Left lung (tissue), 10 donors: ENCODE data around the gene NECAB2. TPM values are rescaled to one million over a fixed set of nuclear protein-coding genes. Genes with fewer than 3 reads are reported as not detected.

ENCODE experiments used
- ATAC-seq: fragments of 200-7000 bp; cut with Tn5 transposase; one replicate; pipeline ENCODE4 v1.9.1; 2020; ENCODE audit warnings: moderate library complexity
- DNase-seq, 4 donors: peaks; one replicate each; pipeline ENCODE4 v3.0.0-alpha.2; 2013 to 2020
- H3K27ac ChIP-seq, 2 donors: fragments of 200-600 bp; sonication (generic) in 1 of 2; one replicate each; pipeline versions ENCODE4 v1.5.0 to v1.8.0; 2020 to 2021
- H3K27me3 ChIP-seq, 2 donors: fragments of 200-600 bp; sonication (generic) in 1 of 2; one replicate each; pipeline versions ENCODE4 v1.5.0 to v1.8.0; 2020 to 2021
- H3K36me3 ChIP-seq, 2 donors: fragments of 200-600 bp; sonication (generic) in 1 of 2; one replicate each; pipeline versions ENCODE4 v1.5.0 to v1.8.0; 2020 to 2021
- H3K4me1 ChIP-seq, 2 donors: fragments of 200-600 bp; one replicate each; pipeline ENCODE4 v1.8.0; 2021
- H3K4me3 ChIP-seq, 2 donors: fragments of 200-600 bp; sonication (generic) in 1 of 2; one replicate each; pipeline versions ENCODE4 v1.5.0 to v1.8.0; 2020 to 2021; ENCODE audit warnings: mild to moderate bottlenecking in 1 of 2
- H3K9me3 ChIP-seq, 2 donors: fragments of 200-600 bp; sonication (generic) in 1 of 2; one replicate each; pipeline versions ENCODE4 v1.5.0 to v1.8.0; 2020 to 2021
- intact Hi-C, 2 donors: fragments of 100-400 bp; cut with DNase I; formaldehyde crosslinking; loops; one replicate each; pipeline versions ENCODE4 v1.11.2 to v1.14.2; 2022
- polyA plus RNA-seq, 6 donors: library from polyadenylated mRNA; unstranded; fragments of 120-200 nt; gene quantifications; one replicate each; pipeline ENCODE4 v1.2.1, GENCODE V29; 2013; ENCODE audit not compliant: insufficient read length in 6 of 6
- total RNA-seq, 2 donors: library from RNA; stranded (reverse); fragmentation: NEBNext Ultra II Directional; extraction: Animal tissue kit (Norgen Biotek cat#: 25700); gene quantifications; one replicate each; pipeline ENCODE4 v1.2.1, GENCODE V29; 2021
- TF ChIP-seq, protein P1 (sequence below), 2 donors: fragments of 200-600 bp; sonication (generic) in 1 of 2; IDR thresholded peaks; one replicate each; pipeline versions ENCODE4 v1.5.0 to v1.8.0; 2021; ENCODE audit warnings: antibody characterized with exemption in 2 of 2
- donor health status: DM: no; HTN: yes; CAD: no.
- donor health status: DM: no; HTN: no; CAD: no.

The NECAB2 gene
- total and polyA plus RNA-seq, 8 donors: 0.17 to 0.79 (median 0.42) TPM

DNA sequence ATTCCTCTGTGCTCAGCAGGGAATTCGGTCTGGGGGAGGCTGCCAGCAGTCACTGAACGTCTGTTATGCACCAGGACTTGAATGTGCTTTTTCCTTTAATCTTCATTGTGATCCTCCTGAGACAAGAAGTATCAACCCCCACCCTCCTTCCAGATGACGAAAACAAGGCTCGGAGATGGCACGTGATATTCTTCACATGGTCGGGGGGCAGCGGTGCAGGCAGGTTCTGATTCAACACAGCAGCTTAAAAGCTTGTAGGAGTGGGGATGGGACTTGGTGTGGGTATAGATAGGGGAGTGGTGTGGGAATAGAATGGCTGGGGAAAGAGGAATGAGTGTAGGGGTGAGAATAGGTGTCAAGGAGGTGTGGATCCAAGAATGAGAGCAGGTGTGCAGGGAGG is 6.4 kb downstream of the NECAB2 start:
- no peak for ATAC-seq
- Histone ChIP-seq H3K4me1 (no peaks in the 10 kb centered on the region), H3K36me3 (no peaks in the 10 kb centered on the region), H3K4me3 (no peak overlapping the region), H3K27ac (no peak overlapping the region), H3K27me3 (peaks cover 0 to 31% of the 10 kb centered on the region in 2 donors), H3K9me3 (peaks cover 0 to 11% of the 10 kb centered on the region in 2 donors)
- intact Hi-C loops: no loop called here
- TF ChIP-seq, protein P1, sequence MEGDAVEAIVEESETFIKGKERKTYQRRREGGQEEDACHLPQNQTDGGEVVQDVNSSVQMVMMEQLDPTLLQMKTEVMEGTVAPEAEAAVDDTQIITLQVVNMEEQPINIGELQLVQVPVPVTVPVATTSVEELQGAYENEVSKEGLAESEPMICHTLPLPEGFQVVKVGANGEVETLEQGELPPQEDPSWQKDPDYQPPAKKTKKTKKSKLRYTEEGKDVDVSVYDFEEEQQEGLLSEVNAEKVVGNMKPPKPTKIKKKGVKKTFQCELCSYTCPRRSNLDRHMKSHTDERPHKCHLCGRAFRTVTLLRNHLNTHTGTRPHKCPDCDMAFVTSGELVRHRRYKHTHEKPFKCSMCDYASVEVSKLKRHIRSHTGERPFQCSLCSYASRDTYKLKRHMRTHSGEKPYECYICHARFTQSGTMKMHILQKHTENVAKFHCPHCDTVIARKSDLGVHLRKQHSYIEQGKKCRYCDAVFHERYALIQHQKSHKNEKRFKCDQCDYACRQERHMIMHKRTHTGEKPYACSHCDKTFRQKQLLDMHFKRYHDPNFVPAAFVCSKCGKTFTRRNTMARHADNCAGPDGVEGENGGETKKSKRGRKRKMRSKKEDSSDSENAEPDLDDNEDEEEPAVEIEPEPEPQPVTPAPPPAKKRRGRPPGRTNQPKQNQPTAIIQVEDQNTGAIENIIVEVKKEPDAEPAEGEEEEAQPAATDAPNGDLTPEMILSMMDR (IDR thresholded peaks at IDR 0.05): no peak
- no peak for DNase-seq

DNA sequence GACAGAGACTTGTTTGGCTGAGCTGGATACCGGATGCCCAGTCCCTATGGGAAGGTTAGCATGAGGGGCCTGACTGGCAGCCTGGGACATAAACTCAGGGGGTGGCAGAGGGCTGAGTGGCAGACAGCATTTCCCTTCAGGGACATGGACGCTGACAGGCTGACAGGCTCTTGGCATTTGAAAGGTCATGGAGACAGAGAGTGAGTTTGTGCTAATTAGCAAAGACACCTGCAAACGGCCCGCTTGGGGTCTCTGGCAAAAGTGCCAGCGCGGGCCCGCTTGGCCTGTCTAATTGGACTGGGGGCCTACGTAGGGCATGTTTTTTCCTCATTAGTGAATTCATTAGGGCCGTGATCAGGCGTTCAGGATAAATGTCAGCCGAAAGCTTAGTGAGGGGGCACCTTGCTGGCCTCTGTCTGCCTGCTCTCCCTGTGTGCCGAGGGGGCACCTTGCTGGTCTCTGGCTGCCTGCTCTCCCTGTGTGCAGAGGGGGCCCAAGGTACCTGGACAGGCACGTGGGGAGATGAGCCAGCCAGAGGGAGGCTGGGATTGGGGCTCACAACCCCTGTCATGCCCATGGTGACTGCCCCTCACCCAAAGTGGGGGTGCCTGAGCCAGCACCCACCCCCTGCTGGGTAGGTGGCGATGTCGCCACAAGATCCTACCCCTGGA is 7.7 kb downstream of the NECAB2 start:
- DNase-seq: peak in 1 of 4 donors; percentile 43
- no peak for ATAC-seq
- intact Hi-C loops: no loop called here
- TF ChIP-seq, protein P1 (IDR thresholded peaks at IDR 0.05): no peak
- Histone ChIP-seq H3K4me3 (no peak overlapping the region), H3K27me3 (peaks cover 0 to 18% of the 10 kb centered on the region in 2 donors), H3K9me3 (peaks cover 0 to 11% of the 10 kb centered on the region in 2 donors), H3K27ac (no peak overlapping the region), H3K4me1 (no peaks in the 10 kb centered on the region), H3K36me3 (no peaks in the 10 kb centered on the region)

DNA sequence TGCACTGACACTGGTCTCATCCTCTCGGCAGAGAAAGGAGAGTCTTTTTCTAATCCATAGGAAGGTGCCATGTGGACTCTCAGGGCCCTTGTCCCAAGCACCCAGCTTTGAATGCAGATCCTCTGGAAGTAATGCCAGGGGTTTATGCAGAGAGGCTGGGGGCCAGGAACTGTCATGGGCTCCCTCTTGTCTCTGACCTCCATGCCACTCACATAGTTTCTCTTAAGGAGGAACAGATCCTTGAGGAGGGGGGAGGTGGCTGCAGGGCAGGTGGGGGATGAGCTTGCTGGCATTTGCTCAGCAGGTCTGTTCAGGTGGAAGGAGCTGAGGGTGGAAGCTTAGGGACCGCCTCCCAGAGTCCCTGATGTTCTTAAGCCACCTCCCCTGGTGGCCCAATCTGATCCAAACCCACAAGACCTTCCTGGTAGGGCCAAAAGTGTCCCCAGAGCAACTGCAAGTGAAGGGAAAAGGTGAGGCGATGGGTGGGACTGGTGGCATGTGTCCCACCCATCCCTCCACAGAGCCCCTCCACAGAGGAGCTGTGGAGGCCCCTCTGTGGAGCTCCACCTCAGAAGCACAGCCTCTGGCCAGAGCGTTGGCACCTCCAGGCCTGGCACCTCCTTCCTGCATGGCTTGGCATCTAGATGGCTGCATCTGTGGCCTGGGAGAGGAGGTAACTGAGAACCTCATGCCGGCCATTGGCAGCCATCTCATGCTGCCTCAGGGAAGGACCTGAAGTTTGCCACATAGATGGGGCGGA is 9.2 kb downstream of the NECAB2 start:
- no peak for ATAC-seq
- intact Hi-C loops: no loop called here
- peak in 1 of 4 donors; percentile 57 for DNase-seq
- TF ChIP-seq, protein P1 (IDR thresholded peaks at IDR 0.05): no peak
- H3K9me3 ChIP-seq: peaks cover 0 to 11% of the 10 kb centered on the region in 2 donors
- H3K4me3 ChIP-seq: no peak overlapping the region
- no peaks in the 10 kb centered on the region for H3K36me3 ChIP-seq
- H3K4me1 ChIP-seq: no peaks in the 10 kb centered on the region
- H3K27me3 ChIP-seq: peaks cover 0 to 8% of the 10 kb centered on the region in 2 donors
- no peak overlapping the region for H3K27ac ChIP-seq

DNA sequence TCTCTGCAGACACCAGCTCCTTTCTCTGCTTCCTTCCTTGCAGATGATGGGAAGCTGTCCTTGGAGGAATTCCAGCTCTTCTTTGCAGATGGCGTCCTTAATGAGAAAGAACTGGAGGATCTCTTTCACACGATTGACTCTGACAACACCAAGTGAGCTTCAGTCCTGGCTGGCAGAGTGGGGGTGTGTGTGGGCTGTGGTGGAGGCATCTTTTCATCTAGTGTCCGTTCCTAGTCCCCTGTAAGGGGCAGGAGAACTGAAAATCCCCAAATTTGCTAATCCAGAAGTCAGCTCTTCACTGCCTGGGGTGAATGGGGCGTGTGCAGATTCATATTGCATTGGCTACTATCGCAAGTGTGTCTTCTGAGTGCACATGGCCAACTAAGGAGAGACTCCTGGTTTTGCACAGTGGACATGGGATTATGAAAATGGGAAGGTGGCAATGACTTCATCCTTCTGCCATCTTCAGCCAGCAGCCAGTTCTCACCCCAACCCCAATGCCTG is 10.4 kb downstream of the NECAB2 start:
- Histone ChIP-seq H3K27me3 (peaks cover 0 to 8% of the 10 kb centered on the region in 2 donors), H3K4me3 (no peak overlapping the region), H3K9me3 (peaks cover 0 to 11% of the 10 kb centered on the region in 2 donors), H3K36me3 (no peaks in the 10 kb centered on the region), H3K4me1 (no peaks in the 10 kb centered on the region), H3K27ac (no peak overlapping the region)
- intact Hi-C loops: no loop called here
- TF ChIP-seq, protein P1 (IDR thresholded peaks at IDR 0.05): no peak
- ATAC-seq: no peak
- no peak for DNase-seq

DNA sequence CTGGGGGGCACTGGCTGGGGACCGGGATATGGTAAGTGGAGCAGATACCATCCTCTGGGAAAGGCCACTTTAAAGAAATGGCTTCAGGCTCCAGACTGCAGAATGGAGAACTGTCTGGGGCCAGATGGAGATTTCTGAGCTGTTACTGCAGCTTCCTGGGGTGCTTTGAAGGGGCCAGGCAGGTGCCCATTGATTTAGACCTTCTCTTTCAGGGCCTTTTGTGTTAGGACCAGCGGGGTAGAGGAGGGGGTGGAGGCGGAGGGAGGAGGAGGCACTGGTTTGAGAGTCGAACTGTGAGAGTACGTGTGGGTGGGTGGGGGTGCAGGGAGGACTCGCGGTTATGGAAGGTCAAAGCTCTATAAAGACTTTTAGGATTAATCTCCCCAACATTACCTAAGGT is 11.4 kb downstream of the NECAB2 start:
- TF ChIP-seq, protein P1 (IDR thresholded peaks at IDR 0.05): no peak
- ATAC-seq (no peak), DNase-seq (peak in 1 of 4 donors; percentile 10)
- Histone ChIP-seq H3K36me3 (no peaks in the 10 kb centered on the region), H3K4me1 (no peaks in the 10 kb centered on the region), H3K27me3 (peaks cover 0 to 8% of the 10 kb centered on the region in 2 donors), H3K4me3 (no peak overlapping the region), H3K9me3 (peaks cover 0 to 11% of the 10 kb centered on the region in 2 donors), H3K27ac (no peak overlapping the region)
- intact Hi-C loops: no loop called here
